Stomach smooth muscle (tissue), 2 donors: ENCODE results near the gene ACAD8.
A peak's percentile ranks its signal among the peaks of the same experiment; 100 is the strongest.

ENCODE experiments used
- H3K27ac ChIP-seq: one replicate; pipeline ENCODE4 v1.7.0; 2013; ENCODE audit warnings: mild to moderate bottlenecking, low read length, inconsistent platforms
- H3K27me3 ChIP-seq, 2 donors: one replicate each; pipeline ENCODE4 v1.7.0; 2013; ENCODE audit warnings: low read length in 2 of 2; ENCODE audit not compliant: insufficient read depth in 2 of 2, control insufficient read depth in 1 of 2
- H3K36me3 ChIP-seq, 2 donors: one replicate each; pipeline ENCODE4 v1.7.0; 2013; ENCODE audit warnings: low read length in 2 of 2; ENCODE audit not compliant: control insufficient read depth in 2 of 2, insufficient read depth in 2 of 2
- H3K4me1 ChIP-seq: one replicate; pipeline ENCODE4 v1.7.0; 2013; ENCODE audit warnings: low read length; ENCODE audit not compliant: control insufficient read depth, insufficient read depth
- H3K4me3 ChIP-seq, 2 donors: one replicate each; pipeline ENCODE4 v1.7.0; 2013; ENCODE audit warnings: low read length in 2 of 2
- H3K9ac ChIP-seq, 2 donors: one replicate each; pipeline ENCODE4 v1.7.0; 2013; ENCODE audit warnings: low read length in 2 of 2, mild to moderate bottlenecking in 1 of 2
- H3K9me3 ChIP-seq, 2 donors: one replicate each; pipeline ENCODE4 v1.7.0; 2013; ENCODE audit warnings: low read length in 2 of 2; ENCODE audit not compliant: control insufficient read depth in 2 of 2
- donor health status: healthy.
- donor health status: Pancreatic carcinoma.

The ACAD8 gene

DNA sequence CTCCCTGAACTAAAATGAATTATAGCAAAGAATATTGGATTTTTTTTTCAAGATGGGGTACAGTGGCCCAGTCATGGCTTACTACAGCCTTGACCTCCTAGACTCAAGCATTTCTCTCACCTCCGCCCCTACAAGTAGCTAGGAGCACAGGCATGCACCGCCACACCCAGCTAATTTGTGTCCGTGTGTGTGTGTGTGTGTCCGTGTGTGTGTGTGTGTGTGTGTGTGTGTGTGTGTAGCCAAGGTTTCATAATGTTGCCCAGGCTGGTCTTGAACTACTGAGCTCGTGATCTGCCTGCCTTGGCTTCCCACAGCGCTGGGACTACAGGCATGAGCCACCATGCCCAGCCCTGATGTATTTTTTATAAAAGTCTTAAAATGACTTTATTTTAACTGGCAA, 12.8 kb upstream of the ACAD8 start:
- Histone ChIP-seq H3K4me3 (no peak overlapping the region), H3K27ac (no peak overlapping the region), H3K36me3 (peaks cover 53 to 66% of the 10 kb centered on the region in 2 donors), H3K9ac (no peak overlapping the region), H3K4me1 (no peaks in the 10 kb centered on the region), H3K9me3 (no peaks in the 10 kb centered on the region), H3K27me3 (no peaks in the 10 kb centered on the region)

DNA sequence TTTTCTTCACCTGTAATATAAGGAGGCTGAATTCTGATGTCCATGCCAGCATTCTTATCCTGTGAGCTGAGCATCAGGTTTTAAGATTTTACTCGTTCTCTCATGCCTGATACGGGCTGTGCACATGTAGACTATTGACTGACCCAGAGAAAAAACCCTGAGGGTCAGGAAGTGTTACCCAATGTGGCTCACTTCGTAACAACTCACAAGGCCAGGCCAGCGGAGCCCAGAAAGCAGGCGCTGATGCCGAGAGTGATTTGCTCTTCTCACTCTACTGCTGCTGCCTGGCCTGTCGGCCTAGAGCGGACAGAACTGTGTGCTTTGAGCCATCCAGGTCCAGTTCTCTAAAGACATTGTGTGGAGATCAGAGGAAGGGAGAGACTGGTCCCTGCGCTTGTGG, 11.0 kb upstream of the ACAD8 start:
- peaks cover 61 to 77% of the 10 kb centered on the region in 2 donors for H3K36me3 ChIP-seq
- no peaks in the 10 kb centered on the region for H3K9me3 ChIP-seq
- H3K27me3 ChIP-seq: no peaks in the 10 kb centered on the region
- no peak overlapping the region for H3K9ac ChIP-seq
- H3K4me3 ChIP-seq: no peak overlapping the region
- no peaks in the 10 kb centered on the region for H3K4me1 ChIP-seq
- H3K27ac ChIP-seq: no peak overlapping the region

DNA sequence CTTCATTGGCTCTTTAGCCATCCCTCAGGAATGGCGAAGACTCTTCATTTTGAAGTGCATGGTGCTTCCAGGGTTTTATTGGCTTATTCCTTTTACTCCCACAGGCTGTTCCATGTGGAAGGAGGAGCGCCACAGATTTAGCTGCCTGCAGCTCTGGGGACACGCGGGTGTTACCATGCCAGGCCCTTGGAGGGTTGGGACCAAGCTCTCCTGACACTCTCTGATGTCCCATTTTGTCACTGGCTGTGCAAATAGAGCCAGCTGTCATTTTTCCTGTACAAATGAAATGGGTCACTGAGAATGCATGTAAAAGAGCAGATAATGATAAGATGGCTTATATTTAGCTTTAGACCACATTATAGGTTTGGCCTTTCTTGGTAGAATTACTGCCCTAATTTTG, 9.5 kb upstream of the ACAD8 start:
- H3K9me3 ChIP-seq: no peaks in the 10 kb centered on the region
- no peaks in the 10 kb centered on the region for H3K27me3 ChIP-seq
- H3K27ac ChIP-seq: no peak overlapping the region
- no peak overlapping the region for H3K4me3 ChIP-seq
- no peaks in the 10 kb centered on the region for H3K4me1 ChIP-seq
- H3K36me3 ChIP-seq: peaks cover 76 to 84% of the 10 kb centered on the region in 2 donors
- H3K9ac ChIP-seq: no peak overlapping the region

DNA sequence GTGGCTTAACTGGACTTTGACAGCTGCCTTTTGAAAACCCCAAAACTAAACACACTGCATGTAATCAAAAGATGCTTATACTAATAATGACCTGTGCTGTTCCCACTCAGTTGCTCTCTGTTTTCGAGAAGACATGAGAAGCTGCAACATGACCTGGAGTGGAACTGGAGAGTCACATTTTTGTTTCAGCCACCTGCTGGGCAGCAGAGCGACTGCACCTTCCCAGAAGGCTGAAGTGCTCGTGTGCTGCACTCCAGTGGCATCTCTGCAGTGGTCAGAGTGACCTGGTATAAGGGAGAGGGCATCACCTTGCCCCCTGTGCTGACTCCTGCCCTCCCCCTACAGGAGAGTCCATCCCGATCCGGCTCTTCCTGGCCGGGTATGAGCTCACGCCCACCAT, 8.8 kb upstream of the ACAD8 start:
- Histone ChIP-seq H3K4me3 (no peak overlapping the region), H3K9ac (no peak overlapping the region), H3K36me3 (peaks cover 74 to 84% of the 10 kb centered on the region in 2 donors), H3K4me1 (no peaks in the 10 kb centered on the region), H3K27ac (no peak overlapping the region), H3K27me3 (no peaks in the 10 kb centered on the region), H3K9me3 (no peaks in the 10 kb centered on the region)

DNA sequence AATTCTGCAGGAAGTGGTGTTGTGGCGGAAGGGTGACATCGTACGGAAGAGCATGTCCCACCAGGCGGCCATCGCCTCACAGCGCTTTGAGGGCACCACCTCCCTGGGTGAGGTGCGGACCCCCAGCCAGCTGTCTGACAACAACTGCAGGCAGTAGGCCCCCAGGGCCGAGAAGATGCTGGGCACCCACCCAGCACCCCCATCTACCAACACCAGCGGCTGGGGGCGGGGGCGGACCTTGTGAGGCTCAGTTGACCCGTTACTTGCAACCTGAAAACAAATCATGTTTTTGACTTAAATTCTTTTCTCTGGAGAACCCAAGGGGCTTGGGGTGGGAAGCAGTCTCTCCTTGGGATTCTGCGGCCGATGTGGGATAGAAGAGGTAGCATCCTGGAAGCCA, 7.9 kb upstream of the ACAD8 start:
- H3K4me1 ChIP-seq: no peaks in the 10 kb centered on the region
- H3K9me3 ChIP-seq: no peaks in the 10 kb centered on the region
- H3K27ac ChIP-seq: no peak overlapping the region
- no peaks in the 10 kb centered on the region for H3K27me3 ChIP-seq
- H3K9ac ChIP-seq: no peak overlapping the region
- H3K4me3 ChIP-seq: no peak overlapping the region
- H3K36me3 ChIP-seq: peaks cover 74 to 85% of the 10 kb centered on the region in 2 donors

DNA sequence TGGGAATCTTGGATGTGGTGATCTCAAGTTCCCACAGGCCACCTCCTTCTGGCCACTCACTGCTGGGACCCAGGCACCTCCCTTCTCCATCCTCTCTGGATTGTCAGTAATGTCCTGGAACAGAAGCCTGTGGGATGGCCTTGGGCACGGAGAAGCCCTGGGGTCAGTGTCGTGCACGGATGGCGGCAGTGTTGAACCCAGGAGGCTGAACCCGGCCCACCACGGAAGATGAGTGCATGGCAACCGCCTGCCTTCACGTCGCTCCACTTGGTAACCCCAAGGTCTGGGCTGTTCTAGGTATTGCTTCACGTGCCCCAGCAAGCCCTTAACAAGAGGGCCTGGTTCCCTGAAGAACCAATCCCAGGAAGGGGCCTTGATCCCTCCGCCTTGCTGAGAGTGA, 7.3 kb upstream of the ACAD8 start:
- no peak overlapping the region for H3K27ac ChIP-seq
- no peak overlapping the region for H3K9ac ChIP-seq
- H3K9me3 ChIP-seq: no peaks in the 10 kb centered on the region
- no peaks in the 10 kb centered on the region for H3K4me1 ChIP-seq
- H3K27me3 ChIP-seq: no peaks in the 10 kb centered on the region
- H3K36me3 ChIP-seq: peaks cover 78 to 87% of the 10 kb centered on the region in 2 donors
- H3K4me3 ChIP-seq: no peak overlapping the region

DNA sequence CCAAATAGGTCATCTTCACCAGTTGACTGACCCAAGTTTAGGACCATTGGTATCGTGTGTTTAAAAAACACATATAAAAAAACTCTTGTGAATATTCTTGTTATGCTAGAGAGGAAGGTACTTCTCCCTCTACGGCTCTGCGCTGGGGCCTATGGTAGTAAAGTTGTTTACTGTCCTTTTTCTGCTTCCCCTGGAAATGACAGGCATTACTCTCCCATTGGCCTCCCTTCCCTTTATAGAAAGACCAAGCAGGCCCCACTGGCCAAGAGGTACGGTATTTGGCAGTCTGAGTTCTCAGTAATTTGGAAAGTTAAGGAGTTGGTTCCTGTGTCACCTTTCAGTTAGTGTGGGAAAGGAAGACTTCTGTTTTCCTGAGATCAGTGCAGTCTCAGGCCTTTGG, 6.7 kb upstream of the ACAD8 start:
- H3K27me3 ChIP-seq: no peaks in the 10 kb centered on the region
- no peaks in the 10 kb centered on the region for H3K9me3 ChIP-seq
- no peak overlapping the region for H3K27ac ChIP-seq
- peaks cover 76 to 84% of the 10 kb centered on the region in 2 donors for H3K36me3 ChIP-seq
- H3K4me1 ChIP-seq: peaks cover 1% of the 10 kb centered on the region
- no peak overlapping the region for H3K9ac ChIP-seq
- H3K4me3 ChIP-seq: no peak overlapping the region

DNA sequence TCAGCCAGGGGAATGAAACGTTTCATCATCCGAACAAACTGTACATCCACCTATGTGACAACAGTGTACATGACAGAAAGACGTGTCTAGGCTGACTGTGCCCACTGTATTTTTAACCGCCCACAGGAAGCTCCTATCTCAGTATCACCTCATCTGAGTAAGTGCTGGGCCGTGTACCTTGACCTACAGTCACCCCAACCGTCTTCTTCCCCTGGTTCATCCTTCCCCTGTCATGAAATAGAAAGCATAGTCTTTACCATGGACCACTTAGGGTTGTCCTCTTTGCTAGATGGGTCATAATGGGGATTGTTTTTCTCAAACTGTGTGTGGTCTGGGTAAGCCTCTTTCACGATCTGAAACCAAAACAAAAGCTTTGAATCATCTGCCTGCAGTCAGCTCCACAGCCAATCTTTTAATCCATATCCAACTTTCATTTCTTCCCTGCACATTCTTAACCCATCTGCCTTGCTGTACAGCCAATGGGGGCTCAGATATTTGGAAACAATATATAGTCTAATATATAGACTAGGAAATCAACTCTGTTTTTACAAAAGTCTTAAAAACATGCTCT, 4.4 kb upstream of the ACAD8 start:
- Histone ChIP-seq H3K27ac (no peak overlapping the region), H3K36me3 (peaks cover 57 to 64% of the 10 kb centered on the region in 2 donors), H3K4me3 (no peak overlapping the region), H3K27me3 (no peaks in the 10 kb centered on the region), H3K9me3 (no peaks in the 10 kb centered on the region), H3K9ac (no peak overlapping the region), H3K4me1 (peaks cover 6% of the 10 kb centered on the region)

DNA sequence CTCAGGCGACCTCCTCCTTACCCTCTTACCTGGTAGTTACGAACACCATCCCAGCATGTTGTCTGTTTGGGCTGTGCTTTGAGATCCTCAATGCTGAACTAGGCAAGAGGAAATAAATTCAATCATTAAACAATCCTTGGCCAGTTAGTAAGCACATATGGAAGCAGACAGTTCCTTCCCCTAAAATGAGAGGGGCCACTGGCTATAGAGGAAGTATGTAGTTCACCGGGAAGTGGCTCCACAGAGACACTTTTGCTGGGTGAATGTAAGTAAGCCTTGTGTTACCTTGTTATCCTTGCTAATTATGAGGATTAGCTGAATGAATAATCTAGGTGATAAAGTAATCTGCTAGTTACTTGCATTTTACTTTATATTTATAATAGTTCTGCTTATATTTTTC, 3.1 kb upstream of the ACAD8 start:
- peaks cover 52% of the 10 kb centered on the region in 2 donors for H3K36me3 ChIP-seq
- H3K4me3 ChIP-seq: no peak overlapping the region
- no peak overlapping the region for H3K9ac ChIP-seq
- peaks cover 6% of the 10 kb centered on the region for H3K4me1 ChIP-seq
- no peaks in the 10 kb centered on the region for H3K9me3 ChIP-seq
- H3K27ac ChIP-seq: no peak overlapping the region
- H3K27me3 ChIP-seq: no peaks in the 10 kb centered on the region

DNA sequence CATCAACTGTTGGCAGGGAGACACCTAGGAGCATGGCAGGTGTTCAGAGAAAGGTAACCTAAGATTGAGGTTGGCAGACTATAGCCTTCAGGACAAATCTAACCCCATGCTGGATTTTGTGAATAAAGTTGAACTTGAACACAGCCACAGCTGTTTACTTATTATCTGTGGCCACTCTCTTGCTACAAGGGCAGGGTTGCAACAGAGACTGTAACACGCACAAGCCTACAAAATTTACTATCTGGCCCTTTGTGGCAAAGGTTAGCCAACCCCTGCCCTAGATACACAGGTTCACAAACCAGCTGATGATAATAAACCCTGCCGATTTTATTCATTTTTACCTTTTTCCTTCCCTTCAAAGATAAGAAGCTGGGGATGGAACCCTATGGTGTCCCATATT, 2.7 kb upstream of the ACAD8 start:
- Histone ChIP-seq H3K36me3 (peaks cover 49% of the 10 kb centered on the region in 2 donors), H3K4me3 (no peak overlapping the region)

DNA sequence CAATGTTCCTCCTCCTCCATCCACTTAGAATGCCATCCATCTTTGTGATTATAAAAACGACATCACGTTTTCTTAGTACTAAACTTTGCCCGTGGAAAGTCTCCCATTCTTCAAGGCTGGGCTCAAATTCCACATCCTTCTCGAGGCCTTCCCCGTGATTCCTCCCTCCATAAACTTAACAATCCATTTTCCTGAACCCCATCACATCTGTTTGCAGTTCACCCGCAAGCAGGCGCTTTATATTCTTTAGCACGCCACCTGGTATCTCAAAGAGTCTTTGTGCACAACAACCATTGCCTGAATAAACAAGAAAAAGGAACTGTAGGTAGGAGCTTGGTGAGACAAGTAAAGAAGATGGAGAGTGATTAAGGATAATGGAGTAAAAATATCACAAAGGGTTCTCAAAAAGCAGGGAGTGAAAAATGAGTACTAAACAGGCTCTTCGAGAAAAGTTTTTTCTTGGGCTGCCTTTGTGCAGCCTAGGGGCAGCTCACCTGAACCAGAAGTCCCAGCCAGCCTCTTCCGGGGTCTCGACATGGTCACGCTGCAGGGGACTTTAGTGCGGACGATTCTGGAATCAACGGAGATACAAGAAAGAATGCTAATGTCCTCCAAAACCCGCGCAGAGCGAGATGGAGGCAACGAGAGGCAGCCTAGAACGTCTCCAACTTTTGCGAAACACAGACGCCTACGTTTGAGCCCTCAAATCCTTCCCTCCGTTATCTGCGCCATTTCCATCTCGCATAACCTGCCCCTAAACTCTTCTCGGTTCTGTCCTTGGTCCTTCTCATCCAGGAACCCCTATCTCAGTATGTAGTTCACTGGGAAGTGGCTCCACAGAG, 801 bp upstream of the ACAD8 start:
- Histone ChIP-seq H3K9ac (peak overlapping the region; percentile 60 to 83), H3K4me1 (peaks cover 6% of the 10 kb centered on the region), H3K27ac (peak overlapping the region; percentile 75), H3K36me3 (peaks cover 35 to 36% of the 10 kb centered on the region in 2 donors), H3K4me3 (peak overlapping the region; percentile 89 to 99), H3K9me3 (no peaks in the 10 kb centered on the region), H3K27me3 (no peaks in the 10 kb centered on the region)

More for the DNA sequence above, 2.7 kb upstream of the ACAD8 start:
- Histone ChIP-seq H3K9me3 (no peaks in the 10 kb centered on the region), H3K4me1 (peaks cover 6% of the 10 kb centered on the region), H3K27ac (no peak overlapping the region), H3K27me3 (no peaks in the 10 kb centered on the region), H3K9ac (no peak overlapping the region)
